Osteocyte (in vitro differentiated cells): ENCODE measurements around the gene PLA2G4D. TPM values are rescaled to one million over a fixed set of nuclear protein-coding genes. Genes with fewer than 3 reads are reported as not detected.

ENCODE experiments used
- DNase-seq: peaks from one replicate; pipeline ENCODE4 v3.0.0; 2021; ENCODE audit warnings: mixed read lengths; ENCODE audit not compliant: unreplicated experiment; ENCODE audit errors: extremely low spot score
- H3K27ac Mint-ChIP-seq: one replicate; pipeline ENCODE4 v1.8.0; 2021; ENCODE audit warnings: mild to moderate bottlenecking, mixed read lengths; ENCODE audit not compliant: unreplicated experiment
- H3K27me3 Mint-ChIP-seq: one replicate; pipeline ENCODE4 v1.8.0; 2021; ENCODE audit warnings: mixed read lengths; ENCODE audit not compliant: unreplicated experiment
- H3K36me3 Mint-ChIP-seq: one replicate; pipeline ENCODE4 v1.8.0; 2021; ENCODE audit warnings: mixed read lengths; ENCODE audit not compliant: unreplicated experiment
- H3K4me1 Mint-ChIP-seq: one replicate; pipeline ENCODE4 v1.8.0; 2021; ENCODE audit warnings: mixed read lengths; ENCODE audit not compliant: unreplicated experiment
- H3K4me3 Mint-ChIP-seq: one replicate; pipeline ENCODE4 v1.8.0; 2021; ENCODE audit warnings: mild to moderate bottlenecking, moderate library complexity, mixed read lengths; ENCODE audit not compliant: unreplicated experiment
- H3K9me3 Mint-ChIP-seq: one replicate; pipeline ENCODE4 v1.8.0; 2021; ENCODE audit warnings: mixed read lengths; ENCODE audit not compliant: unreplicated experiment
- CTCF ChIP-seq: fragments of 200-600 bp; sonication (generic); IDR thresholded peaks from 2 replicates; pipeline ENCODE4 v1.5.0; 2021; ENCODE audit warnings: antibody characterized with exemption, mild to moderate bottlenecking, moderate library complexity
- total RNA-seq: library from RNA; stranded (reverse); gene quantifications from 2 replicates; pipeline ENCODE4 v1.2.1, GENCODE V29; 2021

The PLA2G4D gene
- total RNA-seq, 1 donor from 2014 or later = not detected

- no peak for TF ChIP-seq CTCF
- H3K9me3 Mint-ChIP-seq = no peaks in the 10 kb centered on the region
- H3K27me3 Mint-ChIP-seq = peaks cover 30% of the 10 kb centered on the region
- no peaks in the 10 kb centered on the region for H3K4me1 Mint-ChIP-seq
- H3K4me3 Mint-ChIP-seq = no peak overlapping the region
- H3K36me3 Mint-ChIP-seq = no peaks in the 10 kb centered on the region
- DNase-seq = no peak
- no peak overlapping the region for H3K27ac Mint-ChIP-seq
Observed at GRCh38 chr15:42140383-42141070, 46.2 kb upstream of the PLA2G4D start.

GRCh38 chr15:42139596-42139995, 45.2 kb upstream of the PLA2G4D start:
- TF ChIP-seq CTCF = no peak
- H3K4me3 Mint-ChIP-seq = no peak overlapping the region
- H3K9me3 Mint-ChIP-seq = no peaks in the 10 kb centered on the region
- H3K27me3 Mint-ChIP-seq = peaks cover 27% of the 10 kb centered on the region
- peak; percentile 75 for DNase-seq
- no peak overlapping the region for H3K27ac Mint-ChIP-seq
- H3K4me1 Mint-ChIP-seq = no peaks in the 10 kb centered on the region
- no peaks in the 10 kb centered on the region for H3K36me3 Mint-ChIP-seq

- peak; percentile 36 for DNase-seq
- H3K27me3 Mint-ChIP-seq = peaks cover 29% of the 10 kb centered on the region
- no peaks in the 10 kb centered on the region for H3K9me3 Mint-ChIP-seq
- no peaks in the 10 kb centered on the region for H3K36me3 Mint-ChIP-seq
- no peak for TF ChIP-seq CTCF
- H3K27ac Mint-ChIP-seq = no peak overlapping the region
- H3K4me3 Mint-ChIP-seq = no peak overlapping the region
- no peaks in the 10 kb centered on the region for H3K4me1 Mint-ChIP-seq
Observed at GRCh38 chr15:42138968-42139386, 44.6 kb upstream of the PLA2G4D start.

- Mint-ChIP-seq H3K27me3 (peaks cover 27% of the 10 kb centered on the region), H3K4me3 (no peak overlapping the region), H3K9me3 (no peaks in the 10 kb centered on the region), H3K36me3 (no peaks in the 10 kb centered on the region), H3K27ac (no peak overlapping the region), H3K4me1 (no peaks in the 10 kb centered on the region)
- peak; percentile 32 for DNase-seq
- no peak for TF ChIP-seq CTCF
Observed at GRCh38 chr15:42138411-42138810, 44.0 kb upstream of the PLA2G4D start.

GRCh38 chr15:42137461-42138261, 43.3 kb upstream of the PLA2G4D start:
- Mint-ChIP-seq H3K27ac (no peak overlapping the region), H3K27me3 (peaks cover 27% of the 10 kb centered on the region), H3K9me3 (no peaks in the 10 kb centered on the region), H3K4me3 (no peak overlapping the region), H3K36me3 (no peaks in the 10 kb centered on the region), H3K4me1 (no peaks in the 10 kb centered on the region)
- peak; percentile 72 for DNase-seq
- peak; percentile 74 for TF ChIP-seq CTCF
